Measurements from ENCODE around the gene TWSG1.

The TWSG1 gene

GRCh38 chr18:9336827-9337226, 2.3 kb downstream of the TWSG1 start:
- H3K4me1 ChIP-seq (ENCODE audit: control insufficient read depth in 1 of 2, insufficient read depth in 2 of 2, low read length in 2 of 2) = peaks cover 0 to 3% of the 10 kb centered on the region in 2 donors
- no peak overlapping the region for H3K4me3 ChIP-seq (ENCODE audit: low read depth in 1 of 2, low read length in 2 of 2)
- no peaks in the 10 kb centered on the region for H3K9me3 ChIP-seq (ENCODE audit: control insufficient read depth in 1 of 2, low read length in 2 of 2)
- H3K27me3 ChIP-seq (ENCODE audit: low read depth, low read length) = no peaks in the 10 kb centered on the region
- H3K36me3 ChIP-seq (ENCODE audit: control insufficient read depth in 1 of 2, insufficient read depth in 2 of 2, low read length in 2 of 2) = peaks cover 10 to 13% of the 10 kb centered on the region in 2 donors
- no peak overlapping the region for H3K27ac ChIP-seq (ENCODE audit: low read length)

- no peak overlapping the region for H3K4me3 ChIP-seq (ENCODE audit: low read depth in 1 of 2, low read length in 2 of 2)
- H3K4me1 ChIP-seq (ENCODE audit: control insufficient read depth in 1 of 2, insufficient read depth in 2 of 2, low read length in 2 of 2) = peaks cover 0 to 3% of the 10 kb centered on the region in 2 donors
- H3K27me3 ChIP-seq (ENCODE audit: low read depth, low read length) = no peaks in the 10 kb centered on the region
- H3K27ac ChIP-seq (ENCODE audit: low read length) = no peak overlapping the region
- peaks cover 13% of the 10 kb centered on the region in 2 donors for H3K36me3 ChIP-seq (ENCODE audit: control insufficient read depth in 1 of 2, insufficient read depth in 2 of 2, low read length in 2 of 2)
- H3K9me3 ChIP-seq (ENCODE audit: control insufficient read depth in 1 of 2, low read length in 2 of 2) = no peaks in the 10 kb centered on the region
These were observed 3.3 kb downstream of the TWSG1 start for GRCh38 chr18:9337873-9338272.

- no peak overlapping the region for H3K27ac ChIP-seq (ENCODE audit: low read length)
- no peak overlapping the region for H3K4me3 ChIP-seq (ENCODE audit: low read depth in 1 of 2, low read length in 2 of 2)
- H3K4me1 ChIP-seq (ENCODE audit: control insufficient read depth in 1 of 2, insufficient read depth in 2 of 2, low read length in 2 of 2) = peaks cover 0 to 2% of the 10 kb centered on the region in 2 donors
- H3K9me3 ChIP-seq (ENCODE audit: control insufficient read depth in 1 of 2, low read length in 2 of 2) = no peaks in the 10 kb centered on the region
- peaks cover 18 to 25% of the 10 kb centered on the region in 2 donors for H3K36me3 ChIP-seq (ENCODE audit: control insufficient read depth in 1 of 2, insufficient read depth in 2 of 2, low read length in 2 of 2)
- no peaks in the 10 kb centered on the region for H3K27me3 ChIP-seq (ENCODE audit: low read depth, low read length)
These were observed 5.9 kb downstream of the TWSG1 start for GRCh38 chr18:9340472-9340871.

GRCh38 chr18:9343577-9343976, 9.0 kb downstream of the TWSG1 start:
- Histone ChIP-seq H3K9me3 (ENCODE audit: control insufficient read depth in 1 of 2, low read length in 2 of 2) (no peaks in the 10 kb centered on the region), H3K4me3 (ENCODE audit: low read depth in 1 of 2, low read length in 2 of 2) (no peak overlapping the region), H3K27ac (ENCODE audit: low read length) (no peak overlapping the region), H3K36me3 (ENCODE audit: control insufficient read depth in 1 of 2, insufficient read depth in 2 of 2, low read length in 2 of 2) (peaks cover 10 to 19% of the 10 kb centered on the region in 2 donors), H3K27me3 (ENCODE audit: low read depth, low read length) (no peaks in the 10 kb centered on the region), H3K4me1 (ENCODE audit: control insufficient read depth in 1 of 2, insufficient read depth in 2 of 2, low read length in 2 of 2) (peaks cover 8% of the 10 kb centered on the region in 2 donors)

- H3K9me3 ChIP-seq (ENCODE audit: control insufficient read depth in 1 of 2, low read length in 2 of 2) = no peaks in the 10 kb centered on the region
- H3K4me3 ChIP-seq (ENCODE audit: low read depth in 1 of 2, low read length in 2 of 2) = no peak overlapping the region
- no peak overlapping the region for H3K27ac ChIP-seq (ENCODE audit: low read length)
- H3K27me3 ChIP-seq (ENCODE audit: low read depth, low read length) = no peaks in the 10 kb centered on the region
- H3K4me1 ChIP-seq (ENCODE audit: control insufficient read depth in 1 of 2, insufficient read depth in 2 of 2, low read length in 2 of 2) = peaks cover 8 to 9% of the 10 kb centered on the region in 2 donors
- H3K36me3 ChIP-seq (ENCODE audit: control insufficient read depth in 1 of 2, insufficient read depth in 2 of 2, low read length in 2 of 2) = peaks cover 8 to 12% of the 10 kb centered on the region in 2 donors
These were observed 12.2 kb downstream of the TWSG1 start for GRCh38 chr18:9346775-9347174.

GRCh38 chr18:9348079-9348671, 13.6 kb downstream of the TWSG1 start:
- Histone ChIP-seq H3K27ac (ENCODE audit: low read length) (no peak overlapping the region), H3K36me3 (ENCODE audit: control insufficient read depth in 1 of 2, insufficient read depth in 2 of 2, low read length in 2 of 2) (peaks cover 5 to 12% of the 10 kb centered on the region in 2 donors), H3K4me3 (ENCODE audit: low read depth in 1 of 2, low read length in 2 of 2) (no peak overlapping the region), H3K27me3 (ENCODE audit: low read depth, low read length) (no peaks in the 10 kb centered on the region), H3K4me1 (ENCODE audit: control insufficient read depth in 1 of 2, insufficient read depth in 2 of 2, low read length in 2 of 2) (peaks cover 8 to 9% of the 10 kb centered on the region in 2 donors), H3K9me3 (ENCODE audit: control insufficient read depth in 1 of 2, low read length in 2 of 2) (no peaks in the 10 kb centered on the region)

DNA sequence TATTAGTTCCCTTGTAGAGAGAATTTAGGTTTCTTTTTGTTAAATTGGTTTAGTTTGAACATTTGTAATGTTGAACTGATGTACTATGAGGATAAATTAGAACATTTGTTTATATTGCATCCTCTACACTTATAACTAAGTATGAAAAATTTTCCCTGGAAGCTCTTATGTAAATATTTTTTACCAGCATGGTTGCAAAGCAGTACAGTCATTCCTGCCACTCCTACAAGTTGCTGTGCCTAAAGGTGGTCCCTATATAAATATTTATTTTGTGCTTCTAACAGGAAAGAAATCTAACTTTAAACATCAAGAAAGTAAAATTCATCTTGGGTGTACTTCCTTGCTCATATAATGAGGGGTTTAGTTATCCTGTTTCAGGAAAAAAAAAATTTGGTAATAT, 14.2 kb downstream of the TWSG1 start:
- Histone ChIP-seq H3K4me1 (ENCODE audit: control insufficient read depth in 1 of 2, insufficient read depth in 2 of 2, low read length in 2 of 2) (peaks cover 8 to 9% of the 10 kb centered on the region in 2 donors), H3K9me3 (ENCODE audit: control insufficient read depth in 1 of 2, low read length in 2 of 2) (no peaks in the 10 kb centered on the region), H3K27ac (ENCODE audit: low read length) (no peak overlapping the region), H3K27me3 (ENCODE audit: low read depth, low read length) (no peaks in the 10 kb centered on the region), H3K36me3 (ENCODE audit: control insufficient read depth in 1 of 2, insufficient read depth in 2 of 2, low read length in 2 of 2) (peaks cover 1 to 6% of the 10 kb centered on the region in 2 donors), H3K4me3 (ENCODE audit: low read depth in 1 of 2, low read length in 2 of 2) (no peak overlapping the region)

GRCh38 chr18:9353596-9353995, 19.0 kb downstream of the TWSG1 start:
- H3K27ac ChIP-seq (ENCODE audit: low read length) = no peak overlapping the region
- peaks cover 0 to 6% of the 10 kb centered on the region in 2 donors for H3K4me1 ChIP-seq (ENCODE audit: control insufficient read depth in 1 of 2, insufficient read depth in 2 of 2, low read length in 2 of 2)
- no peak overlapping the region for H3K4me3 ChIP-seq (ENCODE audit: low read depth in 1 of 2, low read length in 2 of 2)
- H3K9me3 ChIP-seq (ENCODE audit: control insufficient read depth in 1 of 2, low read length in 2 of 2) = no peaks in the 10 kb centered on the region
- no peaks in the 10 kb centered on the region for H3K27me3 ChIP-seq (ENCODE audit: low read depth, low read length)
- no peaks in the 10 kb centered on the region for H3K36me3 ChIP-seq (ENCODE audit: control insufficient read depth in 1 of 2, insufficient read depth in 2 of 2, low read length in 2 of 2)

GRCh38 chr18:9354256-9354655, 19.7 kb downstream of the TWSG1 start:
- H3K27ac ChIP-seq (ENCODE audit: low read length) = no peak overlapping the region
- no peaks in the 10 kb centered on the region for H3K27me3 ChIP-seq (ENCODE audit: low read depth, low read length)
- no peaks in the 10 kb centered on the region for H3K9me3 ChIP-seq (ENCODE audit: control insufficient read depth in 1 of 2, low read length in 2 of 2)
- peaks cover 0 to 5% of the 10 kb centered on the region in 2 donors for H3K4me1 ChIP-seq (ENCODE audit: control insufficient read depth in 1 of 2, insufficient read depth in 2 of 2, low read length in 2 of 2)
- no peak overlapping the region for H3K4me3 ChIP-seq (ENCODE audit: low read depth in 1 of 2, low read length in 2 of 2)
- no peaks in the 10 kb centered on the region for H3K36me3 ChIP-seq (ENCODE audit: control insufficient read depth in 1 of 2, insufficient read depth in 2 of 2, low read length in 2 of 2)

DNA sequence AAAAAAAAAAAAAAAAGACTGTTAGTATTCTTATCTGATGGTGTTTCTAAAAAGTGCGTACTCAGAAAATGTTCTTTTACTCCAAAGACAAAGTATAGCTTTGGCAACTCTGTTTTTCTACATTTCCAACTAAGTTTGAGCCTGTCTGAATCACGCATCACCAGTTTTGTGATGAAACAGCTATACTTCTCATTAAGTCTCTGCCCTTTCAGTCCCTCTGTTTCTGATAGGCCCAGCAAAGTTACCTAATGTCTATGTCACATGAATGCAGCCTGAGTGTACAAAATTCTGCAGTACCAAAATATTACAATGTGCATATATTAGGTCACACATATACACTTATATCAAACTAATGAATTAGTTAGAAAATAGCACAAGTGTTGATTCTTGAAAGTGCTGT, 22.4 kb downstream of the TWSG1 start:
- Histone ChIP-seq H3K27ac (ENCODE audit: low read length) (no peak overlapping the region), H3K4me1 (ENCODE audit: control insufficient read depth in 1 of 2, insufficient read depth in 2 of 2, low read length in 2 of 2) (peaks cover 0 to 5% of the 10 kb centered on the region in 2 donors), H3K4me3 (ENCODE audit: low read depth in 1 of 2, low read length in 2 of 2) (no peak overlapping the region), H3K9me3 (ENCODE audit: control insufficient read depth in 1 of 2, low read length in 2 of 2) (no peaks in the 10 kb centered on the region), H3K27me3 (ENCODE audit: low read depth, low read length) (no peaks in the 10 kb centered on the region), H3K36me3 (ENCODE audit: control insufficient read depth in 1 of 2, insufficient read depth in 2 of 2, low read length in 2 of 2) (peaks cover 0 to 5% of the 10 kb centered on the region in 2 donors)

DNA sequence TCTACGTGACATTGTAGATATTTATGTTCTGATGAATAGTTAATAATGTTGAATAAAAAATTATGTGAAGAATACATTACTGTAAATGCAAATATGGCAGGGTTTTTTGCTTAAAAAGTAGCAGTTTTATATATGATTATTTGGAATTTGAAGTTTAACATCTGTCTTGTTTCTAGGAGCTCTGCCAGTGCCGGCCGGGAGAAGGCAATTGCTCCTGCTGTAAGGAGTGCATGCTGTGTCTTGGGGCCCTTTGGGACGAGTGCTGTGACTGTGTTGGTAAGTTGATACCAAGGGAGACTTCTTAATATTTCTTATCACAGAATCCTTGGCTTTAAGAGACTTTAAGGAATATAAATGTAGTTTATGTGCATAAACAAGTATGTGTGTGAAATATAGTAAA, 25.2 kb downstream of the TWSG1 start:
- Histone ChIP-seq H3K36me3 (ENCODE audit: control insufficient read depth in 1 of 2, insufficient read depth in 2 of 2, low read length in 2 of 2) (peaks cover 0 to 5% of the 10 kb centered on the region in 2 donors), H3K4me1 (ENCODE audit: control insufficient read depth in 1 of 2, insufficient read depth in 2 of 2, low read length in 2 of 2) (no peaks in the 10 kb centered on the region), H3K4me3 (ENCODE audit: low read depth in 1 of 2, low read length in 2 of 2) (no peak overlapping the region), H3K9me3 (ENCODE audit: control insufficient read depth in 1 of 2, low read length in 2 of 2) (no peaks in the 10 kb centered on the region), H3K27me3 (ENCODE audit: low read depth, low read length) (no peaks in the 10 kb centered on the region), H3K27ac (ENCODE audit: low read length) (no peak overlapping the region)

- H3K4me1 ChIP-seq (ENCODE audit: control insufficient read depth in 1 of 2, insufficient read depth in 2 of 2, low read length in 2 of 2) = peaks cover 0 to 1% of the 10 kb centered on the region in 2 donors
- peaks cover 0 to 5% of the 10 kb centered on the region in 2 donors for H3K36me3 ChIP-seq (ENCODE audit: control insufficient read depth in 1 of 2, insufficient read depth in 2 of 2, low read length in 2 of 2)
- H3K27me3 ChIP-seq (ENCODE audit: low read depth, low read length) = no peaks in the 10 kb centered on the region
- H3K27ac ChIP-seq (ENCODE audit: low read length) = no peak overlapping the region
- no peaks in the 10 kb centered on the region for H3K9me3 ChIP-seq (ENCODE audit: control insufficient read depth in 1 of 2, low read length in 2 of 2)
- no peak overlapping the region for H3K4me3 ChIP-seq (ENCODE audit: low read depth in 1 of 2, low read length in 2 of 2)
These were observed 26.6 kb downstream of the TWSG1 start for GRCh38 chr18:9361191-9361590.
